Type B pancreatic cell (in vitro differentiated cells): Measurements from ENCODE around the gene FLT3LG. TPM values are rescaled to one million over a fixed set of nuclear protein-coding genes. Genes with fewer than 3 reads are reported as not detected.

Source experiments
- DNase-seq: peaks from one replicate; pipeline ENCODE4 v3.0.0; 2021; ENCODE audit warnings: mixed read lengths; ENCODE audit not compliant: unreplicated experiment; ENCODE audit errors: extremely low spot score
- H3K27ac Mint-ChIP-seq: 2 replicates; pipeline ENCODE4 v1.8.0; 2021; ENCODE audit warnings: mild to moderate bottlenecking, mixed read lengths
- H3K27me3 Mint-ChIP-seq: 2 replicates; pipeline ENCODE4 v1.8.0; 2021; ENCODE audit warnings: mixed read lengths
- H3K36me3 Mint-ChIP-seq: 2 replicates; pipeline ENCODE4 v1.8.0; 2021; ENCODE audit warnings: mixed read lengths
- H3K4me1 Mint-ChIP-seq: one replicate; pipeline ENCODE4 v1.8.0; 2021; ENCODE audit warnings: mixed read lengths; ENCODE audit not compliant: unreplicated experiment
- H3K4me3 Mint-ChIP-seq: 2 replicates; pipeline ENCODE4 v1.8.0; 2021; ENCODE audit warnings: mild to moderate bottlenecking, mixed read lengths
- H3K9me3 Mint-ChIP-seq: 2 replicates; pipeline ENCODE4 v1.8.0; 2021; ENCODE audit warnings: mixed read lengths
- total RNA-seq: library from RNA; stranded (reverse); gene quantifications from 2 replicates; pipeline ENCODE4 v1.2.1, GENCODE V29; 2021; ENCODE audit warnings: low replicate concordance
- TF ChIP-seq, protein P1 (sequence below): fragments of 200-600 bp; sonication (generic); conservative IDR thresholded peaks from 2 replicates; pipeline ENCODE4 v1.5.0; 2021; ENCODE audit warnings: antibody characterized with exemption, mild to moderate bottlenecking

The FLT3LG gene
- total RNA-seq, 1 donor from 2014 or later, result 2.0 TPM

DNA sequence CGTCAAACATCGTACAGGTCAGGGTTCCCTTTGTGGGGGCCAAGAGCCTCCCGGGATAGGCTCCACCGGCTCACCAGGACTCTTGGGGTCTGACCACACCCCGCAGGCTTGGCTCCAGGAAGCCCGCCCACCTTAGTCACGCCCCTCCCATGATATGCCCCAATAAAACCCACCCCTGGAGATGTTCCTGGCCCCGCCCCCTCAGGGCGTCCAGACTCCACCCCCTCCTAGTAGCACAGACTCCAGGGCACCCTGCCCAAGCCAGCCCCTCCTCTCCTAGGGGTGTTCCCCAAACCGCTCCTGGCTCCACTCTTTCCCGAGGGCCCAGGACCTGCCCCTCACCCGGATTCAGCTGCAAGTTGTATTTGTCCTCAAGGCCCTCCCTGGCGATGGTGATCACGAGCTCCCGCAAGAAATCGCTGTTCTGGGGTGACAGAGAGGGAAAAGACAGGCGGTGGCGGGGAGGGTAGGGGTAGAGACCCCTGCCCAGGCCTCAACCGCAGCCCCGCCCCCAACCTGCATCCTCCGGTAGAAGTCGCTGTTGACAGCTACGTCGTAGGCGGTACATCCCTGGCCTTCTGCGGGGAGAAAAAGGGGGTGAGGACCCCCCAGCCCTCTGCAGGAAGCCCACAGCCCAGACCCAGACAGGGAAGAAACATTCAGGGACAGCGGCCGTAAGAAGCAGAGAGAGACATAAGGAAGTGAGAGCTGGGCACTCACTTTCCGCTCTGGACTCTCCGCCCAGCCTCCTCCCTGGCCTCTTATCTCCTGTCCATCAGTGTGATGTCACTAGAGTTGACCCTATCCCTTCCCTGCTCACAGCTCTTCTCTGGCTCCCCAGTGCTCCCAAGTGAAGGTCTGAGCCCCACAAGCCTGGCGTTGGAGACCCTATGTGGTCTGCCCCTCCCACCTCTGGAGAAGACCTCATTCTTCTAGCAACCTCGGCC is 26.3 kb upstream of the FLT3LG start:
- no peaks in the 10 kb centered on the region for H3K9me3 Mint-ChIP-seq
- H3K27me3 Mint-ChIP-seq, result peaks cover 1% of the 10 kb centered on the region
- peaks cover 16% of the 10 kb centered on the region for H3K4me1 Mint-ChIP-seq
- TF ChIP-seq, protein P1, sequence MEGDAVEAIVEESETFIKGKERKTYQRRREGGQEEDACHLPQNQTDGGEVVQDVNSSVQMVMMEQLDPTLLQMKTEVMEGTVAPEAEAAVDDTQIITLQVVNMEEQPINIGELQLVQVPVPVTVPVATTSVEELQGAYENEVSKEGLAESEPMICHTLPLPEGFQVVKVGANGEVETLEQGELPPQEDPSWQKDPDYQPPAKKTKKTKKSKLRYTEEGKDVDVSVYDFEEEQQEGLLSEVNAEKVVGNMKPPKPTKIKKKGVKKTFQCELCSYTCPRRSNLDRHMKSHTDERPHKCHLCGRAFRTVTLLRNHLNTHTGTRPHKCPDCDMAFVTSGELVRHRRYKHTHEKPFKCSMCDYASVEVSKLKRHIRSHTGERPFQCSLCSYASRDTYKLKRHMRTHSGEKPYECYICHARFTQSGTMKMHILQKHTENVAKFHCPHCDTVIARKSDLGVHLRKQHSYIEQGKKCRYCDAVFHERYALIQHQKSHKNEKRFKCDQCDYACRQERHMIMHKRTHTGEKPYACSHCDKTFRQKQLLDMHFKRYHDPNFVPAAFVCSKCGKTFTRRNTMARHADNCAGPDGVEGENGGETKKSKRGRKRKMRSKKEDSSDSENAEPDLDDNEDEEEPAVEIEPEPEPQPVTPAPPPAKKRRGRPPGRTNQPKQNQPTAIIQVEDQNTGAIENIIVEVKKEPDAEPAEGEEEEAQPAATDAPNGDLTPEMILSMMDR, result no peak
- no peak for DNase-seq
- H3K36me3 Mint-ChIP-seq, result peaks cover 12% of the 10 kb centered on the region
- H3K27ac Mint-ChIP-seq, result no peak overlapping the region
- no peak overlapping the region for H3K4me3 Mint-ChIP-seq

DNA sequence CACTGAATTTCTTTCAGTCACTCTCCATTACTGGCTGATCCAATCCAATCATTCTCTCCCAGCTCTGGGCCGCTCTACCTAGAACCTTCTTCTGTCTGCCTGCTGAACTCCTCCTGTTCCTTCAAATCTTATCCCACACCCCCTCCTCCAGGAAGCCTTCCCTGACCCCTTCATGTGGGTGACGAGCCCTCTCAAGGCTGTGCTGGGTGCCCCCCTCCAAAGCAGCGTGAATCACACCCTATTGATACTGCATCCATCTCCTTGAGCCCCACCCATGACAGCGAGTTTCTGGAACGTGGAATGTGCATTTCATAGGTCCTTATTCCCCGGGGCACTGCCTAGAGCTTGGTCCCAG is 25.6 kb upstream of the FLT3LG start:
- no peak for DNase-seq
- Mint-ChIP-seq H3K27me3 (peaks cover 2% of the 10 kb centered on the region), H3K4me3 (peak overlapping the region; percentile 57), H3K4me1 (peaks cover 16% of the 10 kb centered on the region), H3K36me3 (peaks cover 12% of the 10 kb centered on the region), H3K27ac (no peak overlapping the region), H3K9me3 (no peaks in the 10 kb centered on the region)
- TF ChIP-seq, protein P1, result no peak

DNA sequence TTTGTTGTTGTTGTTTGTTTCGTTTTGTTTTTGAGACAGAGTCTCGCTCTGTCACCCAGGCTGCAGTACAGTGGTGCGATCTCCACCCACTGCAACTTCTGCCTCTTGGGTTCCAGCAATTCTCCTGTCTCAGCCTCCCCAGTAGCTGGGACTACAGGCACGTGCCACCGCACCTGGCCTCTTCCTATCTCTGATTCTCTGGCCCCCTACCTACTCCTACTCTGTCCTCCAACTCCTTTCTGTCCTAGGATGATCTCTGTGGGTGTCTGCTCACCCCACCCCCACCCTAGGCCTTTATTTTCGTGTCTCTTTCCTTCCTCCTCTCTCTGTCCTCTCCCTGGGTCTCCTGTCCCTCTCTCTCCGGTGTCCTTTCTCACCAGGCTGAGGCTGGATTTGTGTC is 23.6 kb upstream of the FLT3LG start:
- Mint-ChIP-seq H3K27ac (peak overlapping the region; percentile 39), H3K27me3 (peaks cover 2% of the 10 kb centered on the region), H3K9me3 (no peaks in the 10 kb centered on the region), H3K4me1 (peaks cover 16% of the 10 kb centered on the region), H3K4me3 (peak overlapping the region; percentile 97), H3K36me3 (peaks cover 12% of the 10 kb centered on the region)
- TF ChIP-seq, protein P1, result no peak
- DNase-seq, result no peak

DNA sequence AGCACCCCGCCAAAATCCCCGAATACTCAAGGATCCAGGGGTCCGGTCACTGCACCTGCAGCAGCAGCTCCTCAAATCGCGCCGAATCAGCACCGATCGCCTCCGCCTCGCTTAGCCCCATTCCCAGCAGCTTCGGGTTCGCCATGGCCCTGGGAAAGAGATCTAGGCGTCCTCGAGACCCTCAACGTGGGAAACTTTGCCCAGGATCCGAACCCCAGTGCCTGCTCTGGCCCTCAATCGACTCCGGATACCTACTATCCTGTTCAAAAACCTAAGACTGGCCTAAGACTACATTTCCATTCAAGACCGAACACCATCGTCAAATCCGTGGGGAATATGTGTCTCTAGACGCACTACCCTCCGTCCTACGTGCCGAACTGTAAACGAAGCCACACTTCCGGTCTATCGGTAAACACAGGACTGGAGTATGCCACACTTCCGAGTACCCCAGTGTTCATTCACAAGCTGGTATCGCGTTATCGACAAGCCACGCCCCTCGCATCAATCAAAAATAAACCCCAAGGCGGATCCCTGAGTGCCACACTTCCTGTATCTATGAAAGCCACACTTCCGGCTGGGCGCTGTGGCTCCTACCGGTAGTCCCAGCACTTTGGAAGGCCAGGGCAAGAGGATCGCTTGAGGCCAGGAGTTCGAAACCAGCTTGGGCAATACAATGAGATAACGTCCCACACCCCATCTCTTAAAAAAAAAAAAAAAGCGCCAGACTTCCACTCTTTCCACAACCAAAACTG is 22.4 kb upstream of the FLT3LG start, which contains the start of gene PIH1D1:
PIH1D1 (minus strand) TSS at position 385 of the 752 bp plus-strand sequence; CDS start at position 145, 240 bp downstream.
- peak within 1 kb of the TSS; percentile 97 for H3K27ac Mint-ChIP-seq
- H3K27me3 Mint-ChIP-seq, result peaks cover 2% of the 10 kb centered on the region
- peak; percentile 95 for DNase-seq
- peaks cover 12% of the 10 kb centered on the region for H3K36me3 Mint-ChIP-seq
- H3K4me3 Mint-ChIP-seq, result peak within 1 kb of the TSS; percentile 97
- TF ChIP-seq, protein P1, result peak; percentile 45
- no peaks in the 10 kb centered on the region for H3K9me3 Mint-ChIP-seq
- peaks cover 16% of the 10 kb centered on the region for H3K4me1 Mint-ChIP-seq

DNA sequence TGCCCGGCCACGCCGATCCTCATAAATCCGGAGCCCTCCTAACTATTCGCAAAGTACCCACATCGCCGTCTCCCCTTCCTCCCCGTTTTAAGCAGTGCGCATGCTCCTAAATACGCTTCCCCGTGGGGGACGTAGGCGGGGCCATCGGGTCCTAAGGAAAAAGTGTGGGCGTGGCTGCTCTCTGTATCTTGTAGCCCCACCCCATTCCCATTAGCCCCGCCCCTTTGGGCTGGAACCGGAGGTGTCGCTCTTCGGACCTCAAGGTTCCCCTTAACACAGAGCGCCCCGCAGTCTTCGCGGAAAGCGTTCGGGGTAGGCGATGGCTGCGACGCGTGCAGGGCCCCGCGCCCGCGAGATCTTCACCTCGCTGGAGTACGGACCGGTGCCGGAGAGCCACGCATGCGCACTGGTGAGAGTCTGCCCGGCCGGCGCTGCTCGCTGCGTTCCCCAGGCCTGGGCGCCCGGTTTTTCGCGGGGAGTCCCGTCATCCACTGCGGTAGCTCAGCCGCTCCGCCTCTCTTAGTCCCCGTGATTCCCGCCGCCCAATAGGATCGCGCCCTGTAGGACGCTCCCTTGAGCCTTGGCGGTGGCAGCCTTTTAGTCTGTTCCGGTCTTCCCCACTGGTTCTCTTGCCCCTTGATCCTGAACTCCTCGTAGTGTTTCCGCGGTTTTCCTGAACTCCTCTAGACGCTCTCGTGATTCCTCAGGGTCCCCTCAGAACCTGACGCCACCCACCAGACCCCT is 20.8 kb upstream of the FLT3LG start, which contains the start of gene ALDH16A1:
ALDH16A1 (plus strand) TSS at position 213 of the 744 bp plus-strand sequence; CDS start at position 320, 107 bp downstream.
- peaks cover 14% of the 10 kb centered on the region for H3K36me3 Mint-ChIP-seq
- peaks cover 2% of the 10 kb centered on the region for H3K27me3 Mint-ChIP-seq
- TF ChIP-seq, protein P1, result no peak
- peak; percentile 99 for DNase-seq
- peak within 1 kb of the TSS; percentile 97 for H3K4me3 Mint-ChIP-seq
- peaks cover 16% of the 10 kb centered on the region for H3K4me1 Mint-ChIP-seq
- H3K27ac Mint-ChIP-seq, result peak within 1 kb of the TSS; percentile 97
- H3K9me3 Mint-ChIP-seq, result no peaks in the 10 kb centered on the region
